Activated CD4-positive, alpha-beta T cell treated with anti-CD3 and anti-CD28 coated beads, Interleukin-2, amount 50 U/mL, for 24 hours (primary cell): ENCODE data around the gene UNG.

Source experiments
- DNase-seq, 2 donors: peaks; one replicate each; pipeline ENCODE4 v3.0.0-alpha.2; 2020; ENCODE audit warnings: low read depth in 1 of 2, low spot score in 1 of 2

The UNG gene

DNA sequence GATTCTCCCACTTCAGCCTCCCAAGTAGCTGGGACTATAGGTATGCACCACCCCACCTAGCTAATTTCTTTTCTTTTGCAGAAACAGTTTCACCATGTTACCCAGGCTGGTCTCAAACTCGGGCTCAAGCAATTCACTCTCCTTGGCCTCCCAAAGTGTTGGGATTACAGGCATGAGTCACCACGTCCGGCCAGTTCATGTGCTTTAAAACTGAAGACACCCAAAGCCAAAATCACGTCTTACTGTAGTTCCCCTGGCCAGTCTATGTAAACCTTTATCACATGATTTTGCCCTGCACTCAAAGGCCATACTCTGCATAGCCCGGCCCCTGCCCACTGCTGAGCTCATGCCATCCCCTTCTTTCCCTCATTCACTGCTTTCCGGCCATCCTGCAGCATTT is 8.6 kb upstream of the UNG start:
- no peak for DNase-seq

DNA sequence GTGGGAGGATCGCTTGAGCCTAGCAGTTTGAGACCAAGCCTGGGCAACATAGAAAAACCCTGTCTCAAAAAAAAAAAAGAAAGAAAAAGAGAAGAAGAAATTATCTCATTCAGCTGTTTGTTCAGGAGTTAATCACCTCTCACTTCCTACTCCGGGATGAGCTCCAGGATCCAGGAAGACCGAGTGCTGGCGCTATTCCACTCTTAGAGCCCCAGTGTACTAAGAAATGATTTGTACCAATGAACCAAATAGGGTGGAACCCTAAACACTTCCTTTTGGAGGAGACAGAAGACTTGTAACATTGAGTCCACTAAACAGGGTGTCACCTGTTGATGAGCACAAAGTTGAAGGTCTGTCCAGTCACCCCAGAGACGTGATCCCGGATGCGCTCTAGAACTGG is 7.7 kb upstream of the UNG start:
- DNase-seq: no peak

DNA sequence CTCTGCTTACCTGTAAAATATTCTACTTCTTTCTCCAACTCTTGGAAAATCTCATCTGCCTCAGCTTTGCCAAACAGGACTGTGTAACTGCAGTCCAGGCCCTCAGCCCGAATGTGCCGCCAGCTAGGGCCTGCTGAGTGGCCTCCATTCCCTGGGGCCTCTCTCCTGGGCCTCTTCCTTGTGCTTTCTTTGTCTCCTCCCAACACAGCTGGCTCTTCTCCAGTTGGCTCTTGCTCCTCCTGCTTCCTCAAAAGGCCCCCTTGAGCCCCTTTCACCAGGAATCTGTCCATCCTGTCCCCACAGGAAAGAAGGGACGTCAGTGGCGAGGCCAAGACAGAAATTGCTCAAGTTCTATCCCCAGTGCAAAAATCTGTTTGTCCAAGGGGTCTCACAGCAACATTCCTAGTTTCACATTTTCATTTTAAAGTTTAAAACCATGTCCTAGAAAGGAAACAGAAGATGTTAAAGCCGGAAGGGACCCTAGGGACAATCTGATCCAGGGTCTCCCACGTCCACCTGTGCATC is 4.8 kb upstream of the UNG start:
- no peak for DNase-seq

DNA sequence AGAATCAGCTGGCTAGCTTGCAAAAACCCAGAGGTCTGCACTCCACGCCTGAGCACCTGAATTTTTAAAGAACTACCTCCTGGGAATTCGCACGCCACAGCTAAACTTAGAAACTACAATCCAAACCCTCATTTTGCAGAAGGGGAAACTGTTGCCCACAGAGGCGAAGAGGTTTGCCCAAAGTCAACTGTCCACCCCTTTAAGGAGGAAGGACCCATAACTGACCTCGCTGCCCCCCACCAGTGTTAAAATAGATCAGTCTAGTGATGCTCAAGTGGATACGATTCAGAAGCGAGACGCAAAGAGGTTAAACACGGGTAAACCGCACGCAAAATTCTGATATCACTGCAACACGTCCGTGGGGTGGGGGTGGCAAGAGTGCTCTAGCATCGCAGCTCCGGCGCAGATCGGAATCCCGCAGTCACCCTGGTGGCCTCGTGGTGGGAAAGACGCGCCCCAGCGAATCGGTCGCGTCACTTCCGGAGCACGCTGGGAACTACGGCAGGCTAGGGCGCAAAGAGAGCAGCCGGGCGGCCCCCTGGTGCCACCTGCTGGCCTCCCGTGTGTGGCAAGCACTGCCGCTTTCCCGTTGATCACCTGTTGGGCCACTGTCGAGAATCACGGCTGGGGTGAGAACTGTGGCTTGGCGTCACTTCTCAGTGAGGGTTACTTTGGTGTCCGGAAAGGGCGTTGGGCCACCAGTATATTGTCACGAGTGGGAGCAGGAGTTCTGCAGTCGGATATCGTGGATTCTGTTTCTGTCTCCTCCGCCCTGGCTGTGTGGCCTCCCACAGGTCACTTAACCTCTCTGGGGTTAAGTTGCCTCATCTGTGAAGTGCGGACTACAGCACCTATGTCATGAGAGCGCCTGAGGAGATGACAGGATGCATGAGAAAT is 4.1 kb upstream of the UNG start, which contains the start of gene ALKBH2:
ALKBH2 (minus strand) TSS at position 451 of the 897 bp plus-strand sequence. CDS start 686 bp downstream, outside the sequence.
- peak; percentile 90 to 93 for DNase-seq

DNA sequence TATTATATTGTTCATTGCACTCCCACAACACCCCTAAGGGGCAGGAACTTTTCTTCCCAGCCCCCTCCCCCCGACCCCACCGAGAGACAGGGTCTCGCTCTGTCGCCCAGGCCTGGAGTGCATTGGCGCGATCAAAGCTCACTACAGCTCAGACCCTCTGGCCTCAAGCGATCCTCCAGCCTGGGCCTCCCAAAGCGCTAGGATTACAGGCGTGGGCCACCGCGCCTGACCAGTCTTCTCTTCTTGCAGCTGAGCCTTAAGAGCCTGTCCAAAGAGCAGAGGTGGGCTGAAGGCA is 310 bp upstream of the UNG start:
- no peak for DNase-seq

DNA sequence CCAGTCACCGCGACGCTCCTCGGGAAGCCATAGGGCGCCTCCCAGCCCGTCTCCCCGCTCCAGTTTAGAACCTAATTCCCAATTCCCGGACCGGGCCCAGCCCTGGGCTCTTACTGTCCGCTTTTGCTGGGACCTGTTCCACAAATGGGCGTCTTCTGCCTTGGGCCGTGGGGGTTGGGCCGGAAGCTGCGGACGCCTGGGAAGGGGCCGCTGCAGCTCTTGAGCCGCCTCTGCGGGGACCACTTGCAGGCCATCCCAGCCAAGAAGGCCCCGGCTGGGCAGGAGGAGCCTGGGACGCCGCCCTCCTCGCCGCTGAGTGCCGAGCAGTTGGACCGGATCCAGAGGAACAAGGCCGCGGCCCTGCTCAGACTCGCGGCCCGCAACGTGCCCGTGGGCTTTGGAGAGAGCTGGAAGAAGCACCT is 797 bp downstream of the UNG start:
- DNase-seq: no peak

DNA sequence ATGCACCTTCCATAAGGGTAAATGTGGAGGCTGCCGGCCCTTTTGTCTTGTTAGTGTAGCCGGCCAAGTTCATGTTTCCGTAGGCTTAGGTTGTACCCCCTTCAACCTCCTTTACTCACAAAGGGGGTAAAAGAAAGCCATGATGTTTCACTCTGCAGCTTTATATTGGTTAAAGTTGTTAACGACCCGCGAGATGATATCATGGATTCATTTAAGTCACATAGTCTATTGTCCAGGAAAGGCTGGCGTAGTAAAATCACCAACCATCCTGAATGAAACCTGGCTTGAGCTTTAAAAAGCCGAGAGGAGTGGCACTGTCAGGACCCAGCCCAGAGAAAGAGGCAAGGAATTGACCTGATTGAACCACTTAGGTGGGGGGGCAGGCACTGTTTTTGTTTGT is 1.3 kb downstream of the UNG start:
- DNase-seq: no peak

DNA sequence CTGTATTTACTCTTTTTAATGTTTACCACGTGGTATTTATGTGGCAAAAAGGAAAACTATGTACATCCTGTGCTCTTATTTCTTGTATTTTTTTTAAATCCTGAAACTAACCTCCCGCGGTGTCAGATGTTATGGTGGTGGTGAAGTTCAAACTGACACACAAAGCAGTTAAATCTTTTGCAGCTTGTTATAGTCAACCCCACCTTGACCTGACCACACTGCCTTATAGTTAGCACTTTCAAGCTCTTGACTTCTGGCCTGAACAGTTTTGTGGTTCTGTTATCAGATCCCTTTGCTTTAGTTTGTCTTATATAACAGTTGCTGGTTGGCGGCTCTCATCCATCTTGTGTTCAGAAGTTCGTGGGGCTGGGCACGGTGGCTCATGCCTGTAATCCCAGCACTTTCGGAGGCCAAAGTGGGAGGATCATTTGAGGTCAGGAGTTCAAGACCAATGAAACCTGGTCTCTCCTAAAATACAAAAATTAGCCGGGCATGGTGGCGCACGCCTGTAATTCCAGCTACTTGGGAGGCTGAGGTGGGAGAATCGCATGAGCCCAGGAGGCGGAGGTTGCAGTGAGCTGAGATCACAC is 2.1 kb downstream of the UNG start:
- DNase-seq: no peak

DNA sequence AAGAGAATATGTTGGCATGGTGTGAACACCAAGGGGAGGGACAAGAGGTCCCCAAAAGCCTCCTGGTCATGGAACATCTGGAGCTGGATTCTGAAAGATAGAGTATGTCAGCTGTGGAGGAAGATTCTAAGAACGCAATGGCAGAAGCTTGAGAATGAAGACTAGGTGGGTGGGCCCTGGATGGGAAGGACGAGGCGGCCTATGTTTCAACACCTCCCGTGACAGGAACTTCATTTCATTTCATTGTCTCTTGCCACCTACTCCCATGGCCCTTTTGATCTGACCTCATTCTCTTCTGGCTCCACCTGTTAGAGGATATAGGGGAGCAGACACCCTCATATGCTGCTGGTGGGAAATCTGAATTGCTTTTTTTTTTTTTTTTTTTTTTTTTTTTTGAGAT is 3.3 kb downstream of the UNG start:
- no peak for DNase-seq

DNA sequence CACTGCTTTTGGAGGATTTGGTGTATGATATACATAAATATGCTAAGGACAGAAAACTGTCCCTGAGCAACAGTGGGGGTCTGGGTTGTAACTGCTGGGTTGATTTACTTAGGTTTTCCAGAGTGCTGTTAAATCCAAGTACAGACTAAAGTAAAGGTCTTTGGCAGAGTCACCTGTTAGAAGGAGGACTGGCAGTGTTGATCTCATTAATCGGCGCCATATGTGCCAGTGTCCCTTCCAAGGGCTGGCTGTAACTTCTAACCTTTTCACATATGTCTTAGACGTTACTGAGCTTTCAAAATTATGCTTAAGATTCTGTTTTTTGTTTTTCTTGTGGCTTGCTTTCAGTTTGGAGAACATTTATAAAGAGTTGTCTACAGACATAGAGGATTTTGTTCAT is 5.1 kb downstream of the UNG start:
- no peak for DNase-seq

DNA sequence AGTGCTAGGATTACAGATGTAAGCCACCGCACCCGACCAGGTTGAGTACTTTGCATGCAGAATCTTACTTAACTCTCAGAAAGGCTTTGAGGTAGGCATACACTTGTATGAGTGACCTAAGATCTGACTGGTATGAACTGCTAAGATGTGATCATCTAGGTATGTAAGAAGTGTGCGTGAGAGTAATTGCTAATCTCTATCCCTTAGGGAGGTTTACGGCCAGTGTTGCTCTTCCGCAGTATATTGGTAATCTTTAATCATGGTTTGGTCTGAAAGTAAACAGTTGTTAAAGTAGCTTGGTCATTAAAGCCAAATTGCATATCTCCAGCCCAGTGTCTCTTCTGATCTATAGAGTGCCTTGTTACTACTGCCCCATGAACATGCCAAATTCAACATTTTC is 7.8 kb downstream of the UNG start:
- DNase-seq: no peak

DNA sequence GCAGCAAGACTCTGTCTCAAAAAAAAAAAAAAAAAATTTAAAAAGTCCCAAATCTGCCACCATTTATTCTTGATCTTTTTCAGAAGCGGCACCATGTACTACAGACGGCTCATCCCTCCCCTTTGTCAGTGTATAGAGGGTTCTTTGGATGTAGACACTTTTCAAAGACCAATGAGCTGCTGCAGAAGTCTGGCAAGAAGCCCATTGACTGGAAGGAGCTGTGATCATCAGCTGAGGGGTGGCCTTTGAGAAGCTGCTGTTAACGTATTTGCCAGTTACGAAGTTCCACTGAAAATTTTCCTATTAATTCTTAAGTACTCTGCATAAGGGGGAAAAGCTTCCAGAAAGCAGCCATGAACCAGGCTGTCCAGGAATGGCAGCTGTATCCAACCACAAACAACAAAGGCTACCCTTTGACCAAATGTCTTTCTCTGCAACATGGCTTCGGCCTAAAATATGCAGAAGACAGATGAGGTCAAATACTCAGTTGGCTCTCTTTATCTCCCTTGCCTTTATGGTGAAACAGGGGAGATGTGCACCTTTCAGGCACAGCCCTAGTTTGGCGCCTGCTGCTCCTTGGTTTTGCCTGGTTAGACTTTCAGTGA is 12.5 kb downstream of the UNG start:
- no peak for DNase-seq

DNA sequence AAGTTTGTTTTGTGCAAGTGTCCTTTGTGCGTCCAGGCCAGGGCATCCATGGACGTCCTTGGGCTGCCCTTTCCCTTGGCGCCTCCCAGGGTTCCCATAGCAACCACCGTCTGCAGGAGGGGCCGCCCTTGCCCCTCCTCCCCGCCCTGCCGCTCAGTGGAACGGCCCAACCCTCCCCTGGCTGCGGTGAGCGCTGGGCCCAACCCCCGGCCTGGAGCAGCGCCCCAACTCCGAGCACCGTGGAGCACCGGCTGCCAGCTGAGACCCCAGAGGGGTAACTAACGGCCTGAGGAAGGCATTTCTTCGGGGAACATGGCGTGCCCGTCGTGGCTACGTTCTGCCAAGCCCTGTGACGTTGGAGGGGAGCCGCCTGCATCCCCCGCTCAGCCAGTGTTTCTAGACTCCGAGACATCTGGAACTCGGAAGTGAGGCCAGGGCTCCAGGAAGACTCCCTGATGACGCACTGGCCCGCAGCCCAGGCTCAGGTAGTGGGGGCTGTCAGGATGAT is 13.6 kb downstream of the UNG start:
- peak; percentile 8 to 32 for DNase-seq

DNA sequence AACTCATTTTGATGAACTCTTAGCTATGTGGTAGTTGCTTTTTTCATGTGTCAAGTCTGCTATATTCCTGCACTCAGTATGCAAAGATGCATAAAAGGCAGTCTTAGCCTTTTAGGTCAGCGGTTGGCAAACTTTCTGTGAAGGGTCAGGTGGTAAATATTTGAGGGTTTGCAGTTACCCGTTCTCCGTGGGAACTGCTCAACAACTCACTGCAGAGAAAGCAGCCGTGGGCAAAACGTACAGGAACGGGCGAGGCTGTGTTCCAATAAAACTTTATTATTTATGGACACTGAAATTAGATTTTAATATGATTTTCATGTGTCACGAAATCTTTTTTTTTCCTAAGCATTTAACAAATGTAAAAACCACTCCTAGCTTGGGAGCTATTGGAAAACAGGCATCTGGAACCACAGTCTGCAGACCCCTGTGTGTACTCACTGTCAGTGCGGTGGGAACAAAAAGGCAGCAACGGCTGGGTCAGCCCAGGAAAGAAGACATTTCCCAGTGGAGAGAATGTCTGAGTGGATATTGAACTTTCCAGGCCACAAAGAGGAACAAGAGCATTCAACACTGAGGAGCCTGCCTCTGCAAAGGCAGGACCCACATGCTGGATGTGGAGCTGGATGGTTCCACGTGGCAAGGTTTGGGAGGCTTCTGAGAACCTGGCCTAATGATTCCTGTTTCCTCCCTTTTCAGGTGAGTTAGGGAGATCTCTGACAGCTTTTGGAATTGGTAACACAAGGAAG is 15.5 kb downstream of the UNG start:
- no peak for DNase-seq

DNA sequence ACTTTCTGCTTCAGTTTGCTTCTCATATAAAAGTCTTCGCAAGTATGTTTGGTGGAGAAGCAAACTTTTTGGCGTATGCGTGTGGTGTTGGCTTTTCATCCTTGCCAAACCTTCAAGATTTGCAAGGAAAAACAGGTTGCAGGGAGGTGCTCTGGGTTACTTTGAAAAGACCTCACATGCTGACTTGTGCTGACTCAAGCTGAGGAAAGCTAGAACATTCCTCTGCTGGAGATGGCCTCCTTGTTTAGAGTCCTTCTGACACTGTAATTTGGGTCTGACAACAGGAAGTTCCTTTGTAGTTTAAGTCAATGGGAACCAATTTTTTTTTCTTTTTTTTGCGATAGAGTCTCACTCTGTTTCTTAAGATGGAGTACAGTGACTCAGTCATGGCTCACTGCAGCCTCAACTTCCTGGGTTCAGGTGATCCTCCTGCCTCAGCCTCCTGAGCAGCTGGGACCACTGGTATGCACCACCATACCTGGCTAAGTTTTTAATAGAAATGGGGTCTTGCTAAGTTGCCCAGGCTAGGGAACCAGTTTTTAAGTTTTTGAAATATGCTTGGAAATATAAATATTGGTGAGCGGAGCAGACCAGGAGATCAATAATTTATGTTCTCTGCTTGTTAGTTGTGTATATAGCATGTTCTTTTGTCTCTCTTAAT is 16.4 kb downstream of the UNG start:
- no peak for DNase-seq

DNA sequence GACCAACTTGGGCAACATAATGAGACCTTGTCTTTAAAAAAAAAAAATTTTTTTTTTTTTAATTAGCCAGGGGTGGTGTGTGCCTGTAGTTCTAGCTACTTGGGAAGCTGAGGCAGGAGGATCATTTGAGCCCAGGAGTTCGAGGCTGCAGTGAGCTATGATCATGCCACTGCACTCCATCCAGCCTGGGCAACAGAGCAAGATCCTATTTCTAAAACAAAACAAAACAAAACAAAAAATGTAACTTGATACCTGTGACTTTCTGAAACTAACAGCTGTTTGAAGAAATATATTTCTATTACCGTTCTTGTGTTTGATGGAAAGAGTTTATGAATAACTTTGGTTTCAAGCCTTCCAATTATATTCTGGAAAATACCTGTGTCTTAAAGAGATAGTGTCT is 17.2 kb downstream of the UNG start:
- DNase-seq: no peak

DNA sequence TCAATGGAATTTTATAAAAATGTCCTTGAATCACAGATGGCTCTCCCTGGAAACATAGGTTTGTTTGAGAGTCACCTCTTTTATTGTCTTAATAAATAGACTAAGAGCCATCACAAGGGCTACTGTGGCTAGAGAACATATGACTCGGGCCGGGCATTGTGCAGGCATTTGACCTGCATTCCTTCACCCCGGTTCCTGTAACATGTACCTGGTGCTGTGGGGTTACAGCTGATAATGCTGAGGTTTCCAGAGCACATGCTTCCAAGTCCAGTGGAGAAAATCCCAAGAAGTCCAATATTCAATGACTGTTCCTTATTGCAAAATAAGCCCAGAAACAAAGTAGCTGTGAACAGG is 18.0 kb downstream of the UNG start:
- DNase-seq: no peak

DNA sequence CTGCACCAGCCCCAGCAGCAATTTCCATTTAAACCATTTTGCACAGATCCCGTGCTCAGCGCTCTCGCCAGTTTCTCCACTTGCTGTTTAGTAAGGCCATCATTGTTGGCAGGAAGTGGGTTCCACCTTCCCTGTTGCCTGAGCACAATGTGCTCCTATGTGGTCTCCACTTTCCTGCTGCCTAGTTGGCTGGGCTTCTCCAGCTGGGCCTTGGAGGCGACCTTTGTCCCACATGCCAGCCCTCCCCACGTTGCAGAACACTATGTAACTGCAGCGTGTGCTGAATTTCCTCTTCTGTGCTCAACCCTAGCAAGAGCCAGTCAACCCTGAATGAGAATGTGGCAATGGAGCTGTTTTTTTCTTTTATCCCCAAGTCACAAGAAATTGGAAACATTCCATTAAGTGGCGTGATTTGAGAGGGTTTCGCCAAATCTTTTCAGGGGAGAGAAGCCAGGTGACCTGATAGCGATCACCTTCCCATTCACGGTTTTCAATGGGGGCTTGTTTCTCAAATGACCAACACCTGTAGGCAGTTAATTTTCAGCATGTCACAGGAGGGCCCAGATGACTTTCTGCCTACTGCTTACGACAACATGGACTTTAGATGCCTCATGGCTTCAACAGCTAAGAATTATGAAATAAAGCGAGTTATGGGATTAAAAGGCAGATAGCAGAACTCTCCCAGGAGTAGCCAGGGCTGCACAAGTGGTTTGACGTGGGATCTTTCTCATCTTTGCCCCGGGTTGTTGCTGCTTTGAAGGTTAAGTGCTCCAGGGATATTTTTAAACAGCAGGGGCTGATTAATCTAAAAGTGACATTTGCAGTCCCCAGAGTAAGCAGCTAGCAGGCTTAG is 18.6 kb downstream of the UNG start, which contains the start of gene ACACB:
ACACB (plus strand) TSS at position 830 of the 853 bp plus-strand sequence. CDS start 22,819 bp downstream, outside the sequence.
- no peak for DNase-seq

DNA sequence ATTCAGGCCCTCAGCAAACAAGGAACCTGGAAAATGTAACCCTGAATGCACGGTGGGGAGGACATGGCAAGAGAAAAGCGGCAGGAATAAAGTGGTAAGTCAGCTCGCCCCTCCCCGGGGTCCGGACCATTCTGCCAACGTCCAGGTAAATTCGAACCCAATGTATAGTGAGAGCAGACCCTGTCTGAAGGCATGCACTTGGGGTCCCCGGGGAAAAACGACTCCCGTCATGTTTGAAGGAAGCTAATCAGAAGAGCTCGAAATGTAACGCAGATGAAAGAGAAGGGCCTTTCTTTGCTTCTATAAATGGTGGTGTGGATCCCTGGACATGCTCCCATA is 19.2 kb downstream of the UNG start:
- no peak for DNase-seq

DNA sequence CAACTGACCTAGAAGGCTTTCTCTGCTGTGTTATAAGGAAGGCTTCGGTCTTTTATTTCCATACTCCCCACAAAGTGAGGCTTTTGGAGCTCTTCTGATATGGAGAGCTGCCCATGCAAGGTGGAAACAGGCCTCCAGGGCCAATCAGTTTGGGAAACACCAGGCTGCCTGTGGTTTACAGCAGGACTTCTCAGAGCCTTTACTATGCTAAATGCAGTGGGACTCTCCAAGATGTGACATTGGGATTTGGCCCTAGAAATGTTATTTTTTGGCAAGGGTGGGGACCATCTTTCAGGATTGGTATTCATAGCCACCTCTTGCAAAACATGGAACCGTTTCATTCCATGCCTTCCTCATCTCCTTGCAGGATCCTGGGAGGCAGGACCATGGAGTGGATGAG is 22.7 kb downstream of the UNG start:
- DNase-seq: no peak
